Peyer's patch (tissue), 4 donors: ENCODE data around the gene LRRFIP1. TPM values are rescaled to one million over a fixed set of nuclear protein-coding genes. Genes with fewer than 3 reads are reported as not detected.

Experiments used
- DNase-seq, 3 donors: peaks; one replicate each; pipeline ENCODE4 v3.0.0-alpha.2; 2017 to 2019
- H3K27ac ChIP-seq, 4 donors: fragments of 200-600 bp; sonication (generic); one replicate each; pipeline ENCODE4 v1.5.1; 2016 to 2019
- H3K27me3 ChIP-seq, 2 donors: fragments of 200-600 bp; sonication (generic); one replicate each; pipeline ENCODE4 v1.5.1; 2019
- H3K36me3 ChIP-seq, 3 donors: fragments of 200-600 bp; sonication (generic); one replicate each; pipeline ENCODE4 v1.5.1; 2016 to 2019
- H3K4me1 ChIP-seq, 4 donors: fragments of 200-600 bp; sonication (generic); one replicate each; pipeline ENCODE4 v1.5.1; 2016 to 2019
- H3K4me3 ChIP-seq, 4 donors: fragments of 200-600 bp; sonication (generic); 1 replicate in 3 of 4; 2 replicates in 1 of 4; pipeline ENCODE4 v1.5.1; 2016 to 2019; ENCODE audit warnings: mild to moderate bottlenecking in 1 of 4
- H3K9me3 ChIP-seq, 4 donors: fragments of 200-600 bp; sonication (generic); one replicate each; pipeline ENCODE4 v1.5.1; 2016 to 2019; ENCODE audit warnings: mild to moderate bottlenecking in 1 of 4
- POLR2A ChIP-seq, 2 donors: fragments of 450-650 bp; IDR thresholded peaks; one replicate each; pipeline ENCODE4 v1.5.1; 2017; ENCODE audit warnings: antibody characterized with exemption in 2 of 2, mild to moderate bottlenecking in 2 of 2, moderate library complexity in 2 of 2
- total RNA-seq, 4 donors: library from RNA; depleted of rRNA; stranded (reverse); fragments of >200 nt; gene quantifications; one replicate each; pipeline ENCODE4 v1.1.0, GENCODE V29; 2016
- TF ChIP-seq, protein P1 (sequence below), 6 experiments: fragments of 450-650 bp in 4 of 6; fragments of 200-600 bp in 2 of 6; sonication (generic) in 1 of 6; IDR thresholded peaks; one replicate each; pipeline ENCODE4 v1.5.1; 2017 to 2019; ENCODE audit warnings: antibody characterized with exemption in 6 of 6, mild to moderate bottlenecking in 3 of 6, moderate library complexity in 1 of 6

Gene LRRFIP1
- total RNA-seq, 4 donors from 2014 or later: 114 to 182 (median 135) TPM

GRCh38 chr2:237596520-237597195, 30.7 kb upstream of the LRRFIP1 start:
- TF ChIP-seq, protein P1, sequence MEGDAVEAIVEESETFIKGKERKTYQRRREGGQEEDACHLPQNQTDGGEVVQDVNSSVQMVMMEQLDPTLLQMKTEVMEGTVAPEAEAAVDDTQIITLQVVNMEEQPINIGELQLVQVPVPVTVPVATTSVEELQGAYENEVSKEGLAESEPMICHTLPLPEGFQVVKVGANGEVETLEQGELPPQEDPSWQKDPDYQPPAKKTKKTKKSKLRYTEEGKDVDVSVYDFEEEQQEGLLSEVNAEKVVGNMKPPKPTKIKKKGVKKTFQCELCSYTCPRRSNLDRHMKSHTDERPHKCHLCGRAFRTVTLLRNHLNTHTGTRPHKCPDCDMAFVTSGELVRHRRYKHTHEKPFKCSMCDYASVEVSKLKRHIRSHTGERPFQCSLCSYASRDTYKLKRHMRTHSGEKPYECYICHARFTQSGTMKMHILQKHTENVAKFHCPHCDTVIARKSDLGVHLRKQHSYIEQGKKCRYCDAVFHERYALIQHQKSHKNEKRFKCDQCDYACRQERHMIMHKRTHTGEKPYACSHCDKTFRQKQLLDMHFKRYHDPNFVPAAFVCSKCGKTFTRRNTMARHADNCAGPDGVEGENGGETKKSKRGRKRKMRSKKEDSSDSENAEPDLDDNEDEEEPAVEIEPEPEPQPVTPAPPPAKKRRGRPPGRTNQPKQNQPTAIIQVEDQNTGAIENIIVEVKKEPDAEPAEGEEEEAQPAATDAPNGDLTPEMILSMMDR (IDR thresholded peaks at IDR 0.05): no peak
- no peak for TF ChIP-seq POLR2A (IDR thresholded peaks at IDR 0.05)
- Histone ChIP-seq H3K27ac (no peak overlapping the region), H3K36me3 (no peaks in the 10 kb centered on the region), H3K9me3 (no peaks in the 10 kb centered on the region), H3K4me1 (peaks cover 0 to 14% (median 0%) of the 10 kb centered on the region in 4 donors), H3K4me3 (no peak overlapping the region), H3K27me3 (no peaks in the 10 kb centered on the region)
- peak in 1 of 3 donors; percentile 47 for DNase-seq

- Histone ChIP-seq H3K27me3 (no peaks in the 10 kb centered on the region), H3K36me3 (no peaks in the 10 kb centered on the region), H3K27ac (no peak overlapping the region), H3K4me1 (peaks cover 0 to 14% (median 0%) of the 10 kb centered on the region in 4 donors), H3K4me3 (no peak overlapping the region), H3K9me3 (no peaks in the 10 kb centered on the region)
- TF ChIP-seq POLR2A (IDR thresholded peaks at IDR 0.05): no peak
- TF ChIP-seq, protein P1 (IDR thresholded peaks at IDR 0.05): no peak
- no peak for DNase-seq
These were observed 29.9 kb upstream of the LRRFIP1 start for GRCh38 chr2:237597196-237598145.

DNA sequence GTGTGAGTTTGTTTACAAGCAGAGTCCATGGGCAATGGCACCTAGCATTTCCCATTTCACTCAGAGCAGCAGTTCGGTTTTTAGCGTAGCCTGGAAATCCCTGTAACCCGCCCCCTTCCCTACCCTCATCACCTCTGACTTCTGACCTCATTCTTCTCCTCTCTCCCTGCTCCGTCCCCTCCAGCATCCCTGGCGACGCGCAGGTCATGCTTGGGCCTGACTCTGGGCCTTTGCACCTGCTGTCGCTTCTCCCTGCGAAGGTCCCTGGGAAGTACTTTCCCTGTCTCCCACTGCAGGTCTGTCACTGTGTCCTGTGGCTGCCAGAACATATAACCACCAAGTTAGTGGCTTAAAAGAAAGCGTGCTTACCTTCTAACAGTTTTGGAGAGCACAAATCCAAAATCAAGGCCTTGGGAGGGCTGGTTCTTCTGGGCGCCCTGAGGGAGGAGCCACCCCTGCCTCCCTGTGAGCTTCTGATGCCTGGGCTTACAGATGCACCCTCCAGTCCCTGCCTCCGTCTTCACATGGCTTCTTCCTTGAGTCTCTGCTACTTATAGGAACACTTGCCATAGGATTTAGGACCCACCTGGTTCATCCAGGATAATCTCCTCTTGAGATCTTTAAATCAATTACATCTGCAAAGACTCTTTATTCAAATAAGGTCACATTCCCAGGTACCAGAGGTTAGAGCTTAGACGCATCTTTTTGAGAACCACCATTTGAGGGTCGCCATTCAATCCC, 28.7 kb upstream of the LRRFIP1 start:
- Histone ChIP-seq H3K4me3 (no peak overlapping the region), H3K9me3 (no peaks in the 10 kb centered on the region), H3K36me3 (no peaks in the 10 kb centered on the region), H3K27me3 (no peaks in the 10 kb centered on the region), H3K4me1 (peaks cover 0 to 14% (median 0%) of the 10 kb centered on the region in 4 donors), H3K27ac (no peak overlapping the region)
- no peak for TF ChIP-seq POLR2A (IDR thresholded peaks at IDR 0.05)
- TF ChIP-seq, protein P1 (IDR thresholded peaks at IDR 0.05): no peak
- DNase-seq: no peak

GRCh38 chr2:237599465-237600110, 27.8 kb upstream of the LRRFIP1 start:
- H3K27me3 ChIP-seq: no peaks in the 10 kb centered on the region
- DNase-seq: no peak
- TF ChIP-seq, protein P1 (IDR thresholded peaks at IDR 0.05): no peak
- no peak for TF ChIP-seq POLR2A (IDR thresholded peaks at IDR 0.05)
- H3K4me3 ChIP-seq: no peak overlapping the region
- peak overlapping the region in 2 of 4 donors; percentile 54 to 71 for H3K27ac ChIP-seq
- H3K4me1 ChIP-seq: peaks cover 0 to 15% (median 4%) of the 10 kb centered on the region in 4 donors
- no peaks in the 10 kb centered on the region for H3K36me3 ChIP-seq
- no peaks in the 10 kb centered on the region for H3K9me3 ChIP-seq
